GM12891 (cell line): Measurements from ENCODE around the gene REPIN1. TPM values are rescaled to one million over a fixed set of nuclear protein-coding genes. Genes with fewer than 3 reads are reported as not detected.
A peak's percentile ranks its signal among the peaks of the same experiment; 100 is the strongest.

Source experiments
- DNase-seq: peaks from one replicate; pipeline ENCODE4 v3.0.0; 2011; ENCODE audit warnings: low spot score; ENCODE audit not compliant: insufficient read length
- FAIRE-seq: peaks from 2 replicates; lab custom pipeline; 2011; peaks lifted over from hg19 to GRCh38; lab: Jason Lieb, UNC
- PAX5 ChIP-seq: IDR thresholded peaks from 2 replicates; pipeline ENCODE4 v1.6.1; 2011; ENCODE audit warnings: low read length, moderate library complexity, mild to moderate bottlenecking; ENCODE audit not compliant: insufficient read depth, severe bottlenecking
- POLR2A ChIP-seq: IDR thresholded peaks from 2 replicates; pipeline ENCODE4 v1.6.1; 2011; ENCODE audit warnings: low read depth, low read length, control low read depth
- POLR2AphosphoS5 ChIP-seq: IDR thresholded peaks from 2 replicates; pipeline ENCODE4 v1.6.1; 2011; ENCODE audit warnings: low read depth, low read length, control low read depth
- POU2F2 ChIP-seq: IDR thresholded peaks from 2 replicates; pipeline ENCODE4 v1.6.1; 2011; ENCODE audit warnings: low read depth, mild to moderate bottlenecking, control low read depth, low read length, moderate library complexity
- SPI1 ChIP-seq: IDR thresholded peaks from 2 replicates; pipeline ENCODE4 v1.6.1; 2011; ENCODE audit warnings: low read depth, low read length, control low read depth
- TAF1 ChIP-seq: IDR thresholded peaks from 2 replicates; pipeline ENCODE4 v1.6.1; 2011; ENCODE audit warnings: low read depth, low read length, control low read depth
- polyA plus RNA-seq: library from polyadenylated mRNA; unstranded; fragments of >200 nt; gene quantifications from one replicate; pipeline ENCODE4 v1.2.1, GENCODE V29; 2012; ENCODE audit warnings: low read depth, missing spikeins, inconsistent platforms; ENCODE audit not compliant: missing spikeins

Gene REPIN1
- polyA plus RNA-seq: 94.0 TPM

DNA sequence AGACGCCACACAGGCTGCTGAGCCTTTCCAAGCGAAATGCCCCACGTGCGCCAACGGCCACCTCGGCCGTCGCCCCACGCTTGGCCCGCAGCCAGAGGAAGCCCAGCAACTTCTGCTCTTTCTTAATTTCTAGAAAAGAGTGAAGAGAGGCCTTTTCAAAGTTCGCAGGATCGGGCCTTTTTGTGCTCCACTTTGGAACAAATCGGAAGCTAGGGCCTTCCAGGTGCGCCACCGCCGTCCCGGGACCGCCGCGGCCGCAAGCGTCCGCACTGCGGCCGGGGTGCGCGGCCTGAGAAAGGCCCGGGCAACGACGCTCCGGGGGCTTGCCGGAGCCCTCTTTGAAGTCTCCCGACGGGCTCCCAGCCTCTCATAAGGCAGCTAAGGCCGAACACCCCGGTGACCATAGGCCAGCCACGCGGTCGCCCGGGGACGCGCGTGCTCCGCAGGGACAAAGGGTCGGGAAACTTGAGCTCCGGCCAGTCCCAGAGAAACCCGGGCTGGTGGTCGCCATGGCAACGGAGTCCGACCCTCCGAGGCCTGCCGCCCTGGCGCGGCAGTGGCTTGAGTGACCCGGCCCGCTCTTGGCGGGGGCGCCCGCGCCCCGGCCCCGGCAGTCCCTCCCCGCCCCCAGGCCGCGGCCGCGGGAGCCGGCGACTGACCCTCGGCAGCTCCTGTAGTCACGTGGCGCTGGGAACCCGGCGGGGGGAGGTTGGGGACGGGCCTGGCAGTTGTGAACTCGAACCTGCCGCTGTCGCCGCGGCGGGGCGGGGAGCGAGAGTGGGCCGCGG lies at the start of gene REPIN1:
Gene REPIN1, plus strand, starts transcription at position 727 of the 788 bp plus-strand sequence. CDS start 890 bp downstream, outside the sequence.
- DNase-seq (peak; percentile 79), FAIRE-seq (peak; percentile 81)
- TF ChIP-seq POLR2A: no peak
- TF ChIP-seq TAF1: no peak; the same call in none of the 2 replicates
- peak; percentile 32; the same call in 1 of the 2 replicates for TF ChIP-seq POLR2AphosphoS5
- no peak for TF ChIP-seq POU2F2
- peak; percentile 24 for TF ChIP-seq PAX5

DNA sequence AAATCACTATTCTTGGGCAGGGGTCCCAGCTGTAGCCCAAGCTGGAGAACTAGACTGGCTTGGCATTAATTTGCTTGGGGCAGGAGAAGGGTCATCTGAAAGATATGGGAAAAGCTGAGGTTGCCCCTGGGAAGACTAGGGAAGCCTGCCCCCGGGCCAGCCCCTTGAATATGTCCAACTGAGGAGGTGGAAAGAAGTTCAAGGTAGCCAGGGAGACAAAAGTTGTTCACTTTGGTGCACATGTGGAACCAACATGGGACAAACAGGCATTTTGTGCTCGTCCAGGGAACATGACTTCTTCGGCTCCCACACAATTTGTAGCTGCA lies 46.9 kb upstream of the REPIN1 start:
- TF ChIP-seq POLR2A: no peak
- no peak for TF ChIP-seq SPI1
- TF ChIP-seq PAX5: no peak
- TF ChIP-seq POU2F2: no peak
- no peak for TF ChIP-seq POLR2AphosphoS5
- TF ChIP-seq TAF1: no peak
- DNase-seq (no peak), FAIRE-seq (no peak)

DNA sequence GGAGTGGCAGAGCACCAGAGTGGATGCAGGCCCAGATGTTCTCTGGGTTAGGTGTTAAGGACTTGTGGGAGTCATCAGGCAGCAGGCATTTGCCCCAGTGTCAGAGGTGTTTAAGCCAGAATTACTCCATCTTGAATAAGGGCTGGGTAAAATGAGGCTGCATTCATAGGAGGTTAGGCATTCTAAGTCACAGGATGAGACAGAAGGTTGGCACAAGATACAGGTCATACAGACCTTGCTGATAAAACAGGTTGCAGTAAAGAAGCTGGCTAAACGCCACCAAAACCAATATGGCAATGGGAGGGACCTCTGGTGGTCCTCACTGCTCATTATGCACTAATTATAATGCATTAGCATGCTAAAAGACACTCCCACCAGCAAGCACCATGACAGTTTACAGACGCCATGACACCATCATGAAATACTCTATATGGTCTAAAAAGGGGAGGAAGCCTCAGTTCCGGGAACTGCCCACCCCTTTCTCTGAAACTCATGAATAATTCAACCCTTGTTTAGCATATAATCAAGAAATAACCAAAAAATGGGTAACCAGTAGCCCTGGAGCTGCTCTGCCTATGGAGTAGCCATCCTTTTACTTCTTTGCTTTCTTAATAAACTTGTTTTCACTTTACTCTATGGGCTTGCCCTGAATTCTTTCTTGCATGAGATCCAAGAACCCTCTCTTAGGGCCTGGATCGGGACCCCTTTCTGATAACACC lies 46.3 kb upstream of the REPIN1 start:
- FAIRE-seq: peak; percentile 81
- TF ChIP-seq POU2F2 (peak; percentile 84; the same call in 1 of the 2 replicates), TAF1 (no peak)
- no peak for DNase-seq

DNA sequence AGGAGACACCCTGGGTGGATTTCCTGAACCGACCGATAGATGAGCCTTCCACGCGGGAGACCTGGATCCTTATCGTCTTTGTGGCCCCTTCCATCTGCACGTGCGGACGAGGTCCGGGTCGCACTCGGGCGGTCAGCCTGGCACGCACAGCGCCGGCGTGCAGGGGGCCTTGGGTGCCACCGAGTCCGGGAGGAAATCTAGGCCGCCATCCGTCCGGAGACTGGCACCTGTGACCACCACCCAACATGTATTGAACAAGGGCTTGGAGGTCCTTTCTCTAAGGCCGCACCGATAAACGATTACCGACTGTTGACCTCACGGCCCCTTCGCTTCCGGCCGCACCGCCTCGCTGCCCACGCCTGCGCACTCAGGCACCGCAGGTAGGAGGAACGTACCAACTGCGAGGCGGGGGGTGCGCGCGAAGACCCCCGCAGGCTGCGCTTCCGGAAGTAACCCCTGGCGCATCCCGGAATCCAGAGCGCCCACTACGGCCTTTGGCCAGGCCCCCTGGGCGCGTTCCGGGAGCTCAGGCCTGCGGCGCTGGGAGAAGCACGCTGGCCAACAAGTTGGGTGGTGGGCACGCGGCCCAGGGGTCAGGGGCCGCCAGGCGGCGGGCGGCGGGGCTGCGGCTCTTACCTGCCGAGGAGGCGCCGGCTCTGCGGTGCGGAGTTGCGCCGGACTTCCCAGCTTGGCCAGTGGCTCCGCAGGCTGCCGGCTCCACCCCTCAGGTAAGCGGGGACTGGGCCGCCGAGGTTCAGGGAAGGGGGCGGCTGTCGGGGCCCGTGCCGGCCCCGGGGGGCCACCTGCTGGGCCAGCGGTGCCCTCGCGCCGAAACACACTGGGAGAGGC lies 45.6 kb upstream of the REPIN1 start, which contains the start of the genes ACTR3C and LRRC61:
Gene ACTR3C, minus strand, starts transcription at position 713 of the 849 bp plus-strand sequence. CDS start 28,249 bp downstream, outside the sequence.
Gene LRRC61, plus strand, starts transcription at position 523 of the 849 bp plus-strand sequence. CDS start 13,507 bp downstream, outside the sequence.
- FAIRE-seq (peak; percentile 97), DNase-seq (peak; percentile 67)
- TF ChIP-seq POU2F2: 0 out of 2 replicates have a peak, but pooled peaks have one; percentile 67
- peak; percentile 91 for TF ChIP-seq POLR2AphosphoS5
- TF ChIP-seq PAX5: peak; percentile 74
- TF ChIP-seq SPI1: no peak
- TF ChIP-seq TAF1: peak; percentile 78
- TF ChIP-seq POLR2A: peak; percentile 83

- no peak for FAIRE-seq
- no peak for DNase-seq
These were observed 44.8 kb upstream of the REPIN1 start for GRCh38 chr7:150323682-150324372.

DNA sequence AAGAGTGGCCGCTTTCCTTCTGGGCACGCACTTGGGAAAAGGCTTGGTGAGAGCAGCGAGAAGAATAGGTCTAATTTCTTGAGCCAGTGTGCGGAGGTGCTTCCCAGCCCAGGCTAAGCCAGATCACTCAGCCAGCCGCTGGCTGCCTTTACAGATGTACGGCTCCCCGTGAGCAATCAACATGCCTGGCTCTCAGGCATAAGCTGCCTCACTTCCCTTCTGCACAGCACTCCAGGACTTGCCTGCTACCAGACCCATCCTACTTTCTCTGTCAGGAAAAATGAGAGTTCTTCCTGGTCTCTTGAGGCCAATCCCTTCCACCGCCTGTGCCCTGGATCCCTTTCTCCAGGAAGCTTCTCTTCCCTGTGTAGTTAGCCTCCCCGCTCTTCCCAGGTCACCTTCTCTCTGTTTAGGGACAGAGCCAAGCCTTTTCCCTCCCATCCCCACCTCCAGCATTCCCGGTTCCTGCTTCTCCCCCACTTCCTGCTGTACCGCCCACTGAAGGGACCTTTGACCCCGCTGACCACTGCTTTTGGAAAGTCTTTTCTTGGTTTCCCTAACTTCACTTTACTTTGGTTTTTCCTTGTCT lies 44.2 kb upstream of the REPIN1 start:
- FAIRE-seq (no peak), DNase-seq (no peak)
- 0 out of 2 replicates have a peak, but pooled peaks have one; percentile 29 for TF ChIP-seq SPI1
- TF ChIP-seq POLR2A: no peak

More at GRCh38 chr7:150323682-150324372, 44.8 kb upstream of the REPIN1 start:
- TF ChIP-seq POLR2AphosphoS5 (no peak), TAF1 (peak; percentile 28; the same call in 1 of the 2 replicates), PAX5 (no peak)

GRCh38 chr7:150325110-150325611 lies 43.5 kb upstream of the REPIN1 start:
- DNase-seq (no peak), FAIRE-seq (no peak)

DNA sequence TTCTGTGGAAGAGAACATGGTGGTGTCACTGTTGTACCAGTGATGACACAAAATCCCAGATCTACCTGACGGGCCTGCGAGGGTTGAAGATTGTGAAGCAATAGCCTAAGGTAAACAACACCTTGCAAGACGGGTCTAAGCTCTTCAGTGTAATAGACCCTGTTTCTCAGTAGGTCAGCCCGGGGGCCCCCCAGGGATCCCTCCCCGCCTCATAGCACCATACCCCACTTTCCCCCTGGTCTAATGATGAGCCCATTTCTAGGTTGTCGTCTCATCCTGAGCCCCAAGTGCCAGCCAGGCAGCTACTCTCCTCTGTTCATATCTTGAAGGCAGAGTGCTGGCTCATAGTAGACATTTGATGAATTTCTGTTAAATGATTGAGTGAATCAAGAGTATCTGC lies 42.7 kb upstream of the REPIN1 start:
- no peak for FAIRE-seq
- no peak for TF ChIP-seq TAF1
- no peak for TF ChIP-seq POLR2AphosphoS5
- no peak for DNase-seq

More at GRCh38 chr7:150325110-150325611, 43.5 kb upstream of the REPIN1 start:
- no peak for TF ChIP-seq POU2F2
- TF ChIP-seq SPI1: no peak
- TF ChIP-seq POLR2A: no peak
- no peak for TF ChIP-seq POLR2AphosphoS5
- TF ChIP-seq TAF1: no peak

DNA sequence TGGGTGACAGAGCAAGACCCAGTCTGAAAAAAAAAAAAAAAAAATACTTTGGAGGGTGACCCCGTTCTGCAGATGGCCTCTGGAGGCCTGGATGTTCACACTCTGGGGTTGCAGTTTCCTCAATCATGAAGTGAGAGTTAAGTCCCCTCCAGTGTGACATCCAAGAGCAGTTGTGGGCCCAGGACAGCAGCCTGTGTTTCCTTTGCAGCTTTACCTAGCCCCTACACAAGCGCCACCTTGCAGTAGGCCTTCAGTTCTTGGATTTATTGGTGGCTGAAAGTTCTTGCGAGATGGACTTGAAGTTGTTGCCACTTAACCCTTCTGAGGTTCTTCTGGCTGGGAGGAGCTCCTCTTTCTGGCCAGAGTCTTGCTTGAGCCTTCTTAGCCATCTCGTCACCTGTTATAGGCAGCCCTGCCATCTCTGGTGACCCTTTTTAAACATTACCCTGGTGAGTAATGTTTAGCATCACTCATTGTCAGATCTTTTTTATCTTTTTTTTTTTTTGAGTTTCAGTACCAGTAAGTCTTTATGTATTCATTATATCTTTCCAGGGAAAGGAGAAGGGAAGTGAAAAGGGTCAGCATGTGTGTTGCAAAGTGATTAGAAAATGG lies 41.9 kb upstream of the REPIN1 start:
- no peak for FAIRE-seq
- TF ChIP-seq POLR2AphosphoS5: no peak
- no peak for TF ChIP-seq POU2F2
- no peak for TF ChIP-seq TAF1
- TF ChIP-seq PAX5: no peak
- no peak for TF ChIP-seq POLR2A
- TF ChIP-seq SPI1: no peak

More for the DNA sequence above, 41.9 kb upstream of the REPIN1 start:
- no peak for DNase-seq
